Measurements from ENCODE around the gene PLA2G4E.
A peak's percentile ranks its signal among the peaks of the same experiment; 100 is the strongest.

DNA sequence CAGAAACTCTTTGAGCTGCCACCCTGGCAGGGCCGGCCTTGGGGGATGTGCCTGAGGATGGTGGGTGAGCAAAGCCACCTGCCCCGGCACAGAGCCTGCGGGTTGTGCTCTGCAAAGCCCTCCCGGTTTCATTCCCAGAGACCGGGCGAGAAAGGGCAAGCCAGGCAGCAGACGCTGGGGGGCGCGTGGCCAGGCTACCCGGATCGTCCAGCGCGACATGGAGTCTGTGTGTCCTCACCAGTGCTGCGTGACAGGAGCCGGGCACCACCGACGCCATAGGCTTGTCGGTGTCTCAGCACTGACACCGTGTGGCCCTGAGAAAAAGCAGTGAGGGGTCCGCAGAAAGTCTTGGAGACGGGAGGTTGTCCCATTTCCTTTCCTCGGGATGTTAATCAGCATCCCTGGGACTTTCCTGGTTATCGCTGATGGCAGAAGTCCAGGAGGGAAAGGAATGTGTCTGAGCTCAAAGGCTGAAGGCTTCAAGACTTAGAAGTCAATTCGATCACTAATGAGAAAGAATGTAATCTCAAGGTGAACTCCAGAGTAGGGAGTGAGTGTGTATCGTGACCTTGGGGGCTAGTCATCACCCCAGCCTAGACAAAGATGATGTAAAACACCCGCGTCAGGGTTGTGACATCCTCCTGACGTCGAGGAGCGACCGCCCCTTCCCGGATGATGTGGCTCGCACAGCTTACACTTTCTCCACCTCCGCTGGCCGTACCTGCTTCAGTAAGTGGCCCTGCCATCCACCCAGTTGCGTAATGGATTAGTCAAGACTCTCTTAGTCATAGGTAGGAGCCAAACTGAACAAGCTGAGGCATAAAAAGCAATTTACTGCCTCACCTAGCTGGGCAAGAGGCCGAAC, 36.3 kb upstream of the PLA2G4E start:
- TF ChIP-seq CTCF (IDR thresholded peaks at IDR 0.05), result peak; percentile 34 to 81 (median 72)
- TF ChIP-seq POLR2A (IDR thresholded peaks at IDR 0.05), result peak in 1 of 4 donors; percentile 41
